WTC11 (cell line): ENCODE data around the gene GRAMD1B.

Experiments
- GABPB1 ChIP-seq: sonication (generic); formaldehyde crosslinking; IDR thresholded peaks from 2 replicates; pipeline ENCODE4 v1.8.1; 2023; ENCODE audit warnings: mild to moderate bottlenecking, missing genetic modification reagents
- MYBL2 ChIP-seq: sonication (generic); formaldehyde crosslinking; IDR thresholded peaks from 2 replicates; pipeline ENCODE4 v1.8.1; 2023; ENCODE audit warnings: mild to moderate bottlenecking, moderate library complexity, missing genetic modification reagents
- PRRX2 ChIP-seq: fragments of 250-450 bp; sonication (Bioruptor Pico); IDR thresholded peaks from 2 replicates; pipeline ENCODE4 v1.8.0; 2021; ENCODE audit warnings: mild to moderate bottlenecking
- SP1 ChIP-seq: sonication (generic); formaldehyde crosslinking; conservative IDR thresholded peaks from 2 replicates; pipeline ENCODE4 v1.8.1; 2022; ENCODE audit warnings: missing genetic modification reagents
- ZNF219 ChIP-seq: sonication (generic); formaldehyde crosslinking; IDR thresholded peaks from 2 replicates; pipeline ENCODE4 v1.8.0; 2023; ENCODE audit warnings: missing genetic modification reagents, mild to moderate bottlenecking, borderline replicate concordance
- TF ChIP-seq, protein P1 (sequence below): sonication (generic); formaldehyde crosslinking; IDR thresholded peaks from 2 replicates; pipeline ENCODE4 v1.8.1; 2022; ENCODE audit warnings: low read depth, missing genetic modification reagents, borderline replicate concordance
- TF ChIP-seq, protein P2 (sequence below): fragments of 200-600 bp; IDR thresholded peaks from 2 replicates; pipeline ENCODE4 v1.8.0; 2022; ENCODE audit warnings: antibody characterized with exemption
- TF ChIP-seq, protein P3 (sequence below): sonication (generic); formaldehyde crosslinking; IDR thresholded peaks from 2 replicates; pipeline ENCODE4 v1.8.0; 2022; ENCODE audit warnings: mild to moderate bottlenecking, missing genetic modification reagents
- TF ChIP-seq, protein P4 (sequence below): sonication (generic); formaldehyde crosslinking; IDR thresholded peaks from 2 replicates; pipeline ENCODE4 v1.8.0; 2023; ENCODE audit warnings: missing genetic modification reagents
- TF ChIP-seq, protein P5 (sequence below): sonication (generic); formaldehyde crosslinking; IDR thresholded peaks from 2 replicates; pipeline ENCODE4 v1.8.0; 2022; ENCODE audit warnings: mild to moderate bottlenecking, missing genetic modification reagents
- TF ChIP-seq, protein P6 (sequence below): sonication (generic); formaldehyde crosslinking; conservative IDR thresholded peaks from 2 replicates; pipeline ENCODE4 v1.8.1; 2023; ENCODE audit warnings: mild to moderate bottlenecking, low read depth, missing genetic modification reagents, moderate library complexity

DNA sequence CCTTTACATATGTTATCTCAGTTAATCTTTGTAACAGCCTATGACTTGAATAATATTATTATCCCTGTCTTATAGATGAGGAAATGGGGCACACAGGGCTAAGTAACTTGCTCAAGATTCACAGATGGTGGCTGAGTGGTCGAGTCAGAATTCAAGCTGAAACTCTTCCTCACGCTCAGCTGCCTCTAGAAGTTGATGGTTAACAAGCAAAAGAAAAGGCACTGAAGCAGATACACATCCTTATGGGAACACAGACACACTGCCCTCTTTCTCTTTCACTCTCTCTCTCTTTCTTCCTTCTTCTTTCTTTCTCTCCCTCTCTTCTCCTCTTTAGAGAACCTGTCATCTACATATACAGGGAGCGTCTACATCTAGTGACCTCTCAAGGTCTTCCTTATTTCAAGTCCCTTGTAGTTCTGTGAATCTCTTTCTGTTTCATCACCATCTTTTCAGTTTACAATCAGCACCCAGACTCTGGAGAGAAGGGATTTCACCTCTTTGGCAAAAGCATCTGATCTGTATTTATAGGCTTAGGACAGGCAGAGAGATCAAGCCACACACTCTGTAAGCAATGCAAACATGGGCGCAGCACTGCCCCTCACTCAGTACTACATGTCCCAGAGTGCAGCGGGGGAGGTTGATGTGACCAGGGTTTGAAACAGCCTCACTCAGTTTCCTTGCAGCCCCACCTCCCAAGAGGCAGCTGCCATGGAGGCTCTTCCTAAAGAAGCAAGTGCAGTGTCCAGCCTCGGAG, 75.7 kb downstream of the GRAMD1B start:
- TF ChIP-seq GABPB1 (CRISPR knock-in tag) (no peak), MYBL2 (CRISPR knock-in tag) (no peak), SP1 (CRISPR knock-in tag) (no peak), PRRX2 (no peak), ZNF219 (CRISPR knock-in tag) (no peak)
- TF ChIP-seq, protein P1, sequence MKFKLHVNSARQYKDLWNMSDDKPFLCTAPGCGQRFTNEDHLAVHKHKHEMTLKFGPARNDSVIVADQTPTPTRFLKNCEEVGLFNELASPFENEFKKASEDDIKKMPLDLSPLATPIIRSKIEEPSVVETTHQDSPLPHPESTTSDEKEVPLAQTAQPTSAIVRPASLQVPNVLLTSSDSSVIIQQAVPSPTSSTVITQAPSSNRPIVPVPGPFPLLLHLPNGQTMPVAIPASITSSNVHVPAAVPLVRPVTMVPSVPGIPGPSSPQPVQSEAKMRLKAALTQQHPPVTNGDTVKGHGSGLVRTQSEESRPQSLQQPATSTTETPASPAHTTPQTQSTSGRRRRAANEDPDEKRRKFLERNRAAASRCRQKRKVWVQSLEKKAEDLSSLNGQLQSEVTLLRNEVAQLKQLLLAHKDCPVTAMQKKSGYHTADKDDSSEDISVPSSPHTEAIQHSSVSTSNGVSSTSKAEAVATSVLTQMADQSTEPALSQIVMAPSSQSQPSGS: no peak
- TF ChIP-seq, protein P2, sequence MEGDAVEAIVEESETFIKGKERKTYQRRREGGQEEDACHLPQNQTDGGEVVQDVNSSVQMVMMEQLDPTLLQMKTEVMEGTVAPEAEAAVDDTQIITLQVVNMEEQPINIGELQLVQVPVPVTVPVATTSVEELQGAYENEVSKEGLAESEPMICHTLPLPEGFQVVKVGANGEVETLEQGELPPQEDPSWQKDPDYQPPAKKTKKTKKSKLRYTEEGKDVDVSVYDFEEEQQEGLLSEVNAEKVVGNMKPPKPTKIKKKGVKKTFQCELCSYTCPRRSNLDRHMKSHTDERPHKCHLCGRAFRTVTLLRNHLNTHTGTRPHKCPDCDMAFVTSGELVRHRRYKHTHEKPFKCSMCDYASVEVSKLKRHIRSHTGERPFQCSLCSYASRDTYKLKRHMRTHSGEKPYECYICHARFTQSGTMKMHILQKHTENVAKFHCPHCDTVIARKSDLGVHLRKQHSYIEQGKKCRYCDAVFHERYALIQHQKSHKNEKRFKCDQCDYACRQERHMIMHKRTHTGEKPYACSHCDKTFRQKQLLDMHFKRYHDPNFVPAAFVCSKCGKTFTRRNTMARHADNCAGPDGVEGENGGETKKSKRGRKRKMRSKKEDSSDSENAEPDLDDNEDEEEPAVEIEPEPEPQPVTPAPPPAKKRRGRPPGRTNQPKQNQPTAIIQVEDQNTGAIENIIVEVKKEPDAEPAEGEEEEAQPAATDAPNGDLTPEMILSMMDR: no peak
- TF ChIP-seq, protein P3, sequence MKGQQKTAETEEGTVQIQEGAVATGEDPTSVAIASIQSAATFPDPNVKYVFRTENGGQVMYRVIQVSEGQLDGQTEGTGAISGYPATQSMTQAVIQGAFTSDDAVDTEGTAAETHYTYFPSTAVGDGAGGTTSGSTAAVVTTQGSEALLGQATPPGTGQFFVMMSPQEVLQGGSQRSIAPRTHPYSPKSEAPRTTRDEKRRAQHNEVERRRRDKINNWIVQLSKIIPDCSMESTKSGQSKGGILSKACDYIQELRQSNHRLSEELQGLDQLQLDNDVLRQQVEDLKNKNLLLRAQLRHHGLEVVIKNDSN (CRISPR knock-in tag): no peak
- TF ChIP-seq, protein P4, sequence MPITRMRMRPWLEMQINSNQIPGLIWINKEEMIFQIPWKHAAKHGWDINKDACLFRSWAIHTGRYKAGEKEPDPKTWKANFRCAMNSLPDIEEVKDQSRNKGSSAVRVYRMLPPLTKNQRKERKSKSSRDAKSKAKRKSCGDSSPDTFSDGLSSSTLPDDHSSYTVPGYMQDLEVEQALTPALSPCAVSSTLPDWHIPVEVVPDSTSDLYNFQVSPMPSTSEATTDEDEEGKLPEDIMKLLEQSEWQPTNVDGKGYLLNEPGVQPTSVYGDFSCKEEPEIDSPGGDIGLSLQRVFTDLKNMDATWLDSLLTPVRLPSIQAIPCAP (CRISPR knock-in tag): no peak
- TF ChIP-seq, protein P5, sequence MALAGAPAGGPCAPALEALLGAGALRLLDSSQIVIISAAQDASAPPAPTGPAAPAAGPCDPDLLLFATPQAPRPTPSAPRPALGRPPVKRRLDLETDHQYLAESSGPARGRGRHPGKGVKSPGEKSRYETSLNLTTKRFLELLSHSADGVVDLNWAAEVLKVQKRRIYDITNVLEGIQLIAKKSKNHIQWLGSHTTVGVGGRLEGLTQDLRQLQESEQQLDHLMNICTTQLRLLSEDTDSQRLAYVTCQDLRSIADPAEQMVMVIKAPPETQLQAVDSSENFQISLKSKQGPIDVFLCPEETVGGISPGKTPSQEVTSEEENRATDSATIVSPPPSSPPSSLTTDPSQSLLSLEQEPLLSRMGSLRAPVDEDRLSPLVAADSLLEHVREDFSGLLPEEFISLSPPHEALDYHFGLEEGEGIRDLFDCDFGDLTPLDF: no peak
- TF ChIP-seq, protein P6, sequence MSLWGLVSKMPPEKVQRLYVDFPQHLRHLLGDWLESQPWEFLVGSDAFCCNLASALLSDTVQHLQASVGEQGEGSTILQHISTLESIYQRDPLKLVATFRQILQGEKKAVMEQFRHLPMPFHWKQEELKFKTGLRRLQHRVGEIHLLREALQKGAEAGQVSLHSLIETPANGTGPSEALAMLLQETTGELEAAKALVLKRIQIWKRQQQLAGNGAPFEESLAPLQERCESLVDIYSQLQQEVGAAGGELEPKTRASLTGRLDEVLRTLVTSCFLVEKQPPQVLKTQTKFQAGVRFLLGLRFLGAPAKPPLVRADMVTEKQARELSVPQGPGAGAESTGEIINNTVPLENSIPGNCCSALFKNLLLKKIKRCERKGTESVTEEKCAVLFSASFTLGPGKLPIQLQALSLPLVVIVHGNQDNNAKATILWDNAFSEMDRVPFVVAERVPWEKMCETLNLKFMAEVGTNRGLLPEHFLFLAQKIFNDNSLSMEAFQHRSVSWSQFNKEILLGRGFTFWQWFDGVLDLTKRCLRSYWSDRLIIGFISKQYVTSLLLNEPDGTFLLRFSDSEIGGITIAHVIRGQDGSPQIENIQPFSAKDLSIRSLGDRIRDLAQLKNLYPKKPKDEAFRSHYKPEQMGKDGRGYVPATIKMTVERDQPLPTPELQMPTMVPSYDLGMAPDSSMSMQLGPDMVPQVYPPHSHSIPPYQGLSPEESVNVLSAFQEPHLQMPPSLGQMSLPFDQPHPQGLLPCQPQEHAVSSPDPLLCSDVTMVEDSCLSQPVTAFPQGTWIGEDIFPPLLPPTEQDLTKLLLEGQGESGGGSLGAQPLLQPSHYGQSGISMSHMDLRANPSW (CRISPR knock-in tag): no peak
